Fibroblast of lung (primary cell): Measurements from ENCODE around the gene KLF14. TPM values are rescaled to one million over a fixed set of nuclear protein-coding genes. Genes with fewer than 3 reads are reported as not detected.

Experiments used
- DNase-seq, 2 donors: peaks; one replicate each; pipeline versions ENCODE4 v3.0.0 to v3.0.0-alpha.2; 2010; ENCODE audit warnings: low read depth in 2 of 2
- H2AFZ ChIP-seq: 2 replicates; pipeline ENCODE4 v1.5.1; 2012; ENCODE audit warnings: low read length, control low read depth, inconsistent platforms
- H3K27ac ChIP-seq: 2 replicates; pipeline ENCODE4 v1.5.1; 2011; ENCODE audit warnings: low read length, control low read depth; ENCODE audit not compliant: insufficient read depth
- H3K27me3 ChIP-seq: 2 replicates; pipeline ENCODE4 v1.5.1; 2011; ENCODE audit warnings: mild to moderate bottlenecking, low read length; ENCODE audit not compliant: control insufficient read depth, insufficient read depth
- H3K36me3 ChIP-seq: 2 replicates; pipeline ENCODE4 v1.5.1; 2011; ENCODE audit warnings: low read length; ENCODE audit not compliant: control insufficient read depth, insufficient read depth
- H3K4me1 ChIP-seq: 2 replicates; pipeline ENCODE4 v1.5.1; 2011; ENCODE audit warnings: low read length; ENCODE audit not compliant: control insufficient read depth, insufficient read depth; ENCODE audit errors: extremely low read depth
- H3K4me2 ChIP-seq: 2 replicates; pipeline ENCODE4 v1.5.1; 2011; ENCODE audit warnings: low read length, control low read depth; ENCODE audit not compliant: insufficient read depth; ENCODE audit errors: extremely low read depth
- H3K4me3 ChIP-seq, 4 experiments: fragments of 200-600 bp in 1 of 4; sonication (generic) in 1 of 4; replicated peaks in 1 of 4; 2 replicates each; pipeline ENCODE4 v1.5.1; 2011 to 2016; ENCODE audit warnings: low read length in 4 of 4, low read depth in 3 of 4, mild to moderate bottlenecking in 3 of 4, control low read depth in 2 of 4, inconsistent platforms in 1 of 4, mixed read lengths in 1 of 4; ENCODE audit not compliant: insufficient read depth in 1 of 4; ENCODE audit errors: control extremely low read depth in 1 of 4
- H3K79me2 ChIP-seq: 2 replicates; pipeline ENCODE4 v1.5.1; 2012; ENCODE audit warnings: mild to moderate bottlenecking, low read length, inconsistent platforms; ENCODE audit not compliant: control insufficient read depth, insufficient read depth
- H3K9ac ChIP-seq: 2 replicates; pipeline ENCODE4 v1.5.1; 2011; ENCODE audit warnings: mild to moderate bottlenecking, low read length, control low read depth; ENCODE audit not compliant: insufficient read depth
- H3K9me3 ChIP-seq: 2 replicates; pipeline ENCODE4 v1.5.1; 2012; ENCODE audit warnings: low read depth, low read length; ENCODE audit not compliant: control insufficient read depth, insufficient read depth
- H4K20me1 ChIP-seq: 2 replicates; pipeline ENCODE4 v1.5.1; 2011; ENCODE audit warnings: low read length; ENCODE audit not compliant: control insufficient read depth, insufficient read depth; ENCODE audit errors: extremely low read depth
- CTCF ChIP-seq, 2 donors: IDR thresholded peaks in 1 of 2; conservative IDR thresholded peaks in 1 of 2; 1 replicate in 1 of 2; 2 replicates in 1 of 2; pipeline ENCODE4 v1.5.1; 2011 to 2012; ENCODE audit warnings: low read length in 2 of 2, control low read depth in 1 of 2, inconsistent platforms in 1 of 2, low read depth in 1 of 2, mild to moderate bottlenecking in 1 of 2
- EZH2 ChIP-seq: IDR thresholded peaks from 2 replicates; pipeline ENCODE4 v1.5.1; 2012; ENCODE audit warnings: low read length, control low read depth, mild to moderate bottlenecking; ENCODE audit errors: missing control alignments
- polyA plus RNA-seq, 2 donors: library from polyadenylated mRNA; depleted of rRNA in 1 of 2; stranded (reverse) in 1 of 2; unstranded in 1 of 2; fragments of >200 nt; gene quantifications; 2 replicates each; pipeline ENCODE4 v1.2.1, GENCODE V29; 2011 to 2012; ENCODE audit warnings: missing spikeins in 1 of 2
- total RNA-seq: library from RNA; depleted of rRNA; stranded (reverse); fragments of >200 nt; gene quantifications from 2 replicates; pipeline ENCODE4 v1.2.1, GENCODE V29; 2014

The KLF14 gene
- total and polyA plus RNA-seq, 2 donors (not counting 1 experiment from before 2014, with no cell fraction given) = under 0.01 to 0.27 TPM

- H3K9me3 ChIP-seq = peaks cover 7% of the 10 kb centered on the region
These were observed 2.4 kb upstream of the KLF14 start for GRCh38 chr7:130736298-130736900.

DNA sequence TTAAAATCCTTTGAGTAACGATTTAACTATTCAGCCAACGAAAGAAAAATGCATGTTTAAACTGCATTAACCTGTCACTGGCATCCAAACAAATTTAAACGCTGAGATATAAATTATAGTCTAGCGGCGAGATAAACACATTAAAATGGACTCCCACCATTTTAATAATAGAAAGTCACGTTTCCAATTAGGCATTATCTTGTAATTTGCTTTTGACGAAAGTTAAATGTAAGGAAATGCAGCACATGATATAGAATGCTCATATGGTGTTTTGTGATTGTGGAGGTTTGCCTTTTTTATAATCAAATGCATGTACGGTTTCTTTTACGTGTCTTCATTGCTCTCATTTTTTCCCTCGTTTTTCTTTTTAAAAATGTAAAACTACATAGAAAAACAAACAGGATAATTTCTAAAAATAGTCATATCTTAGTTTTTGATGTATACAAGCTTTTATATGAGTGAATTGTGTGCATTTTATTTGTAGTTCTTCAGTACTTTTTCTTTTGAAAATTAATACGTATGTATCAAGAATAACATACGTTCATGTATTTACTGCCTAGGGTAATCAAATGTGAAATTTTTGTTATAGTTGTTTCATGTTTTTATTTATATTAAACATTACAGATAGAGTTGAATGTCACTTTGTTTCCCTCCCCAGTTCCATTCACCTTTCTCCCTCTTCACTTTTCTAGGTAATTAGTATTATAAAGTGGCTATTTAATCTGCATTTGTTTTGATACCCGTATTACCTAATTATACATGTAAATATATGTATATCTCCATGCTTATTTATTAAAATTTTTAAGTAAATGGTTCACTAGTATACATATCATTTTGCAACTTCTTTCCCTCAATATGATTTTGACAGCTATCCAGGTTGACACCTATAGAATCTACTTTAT, 1.1 kb upstream of the KLF14 start:
- TF ChIP-seq CTCF (conservative IDR thresholded peaks at IDR 0.05 in 1 of 2, IDR thresholded peaks at IDR 0.05 in 1 of 2; ENCODE audit: low read depth in 1 of 2, low read length in 2 of 2) (no peak), EZH2 (no peak)
- Histone ChIP-seq H3K4me3 (peak overlapping the region; percentile 56 to 85 (median 62)), H3K4me1 (no peaks in the 10 kb centered on the region), H2AFZ (peak overlapping the region; percentile 39), H4K20me1 (no peaks in the 10 kb centered on the region), H3K9ac (no peak overlapping the region), H3K4me2 (peak overlapping the region; percentile 92), H3K9me3 (peaks cover 7% of the 10 kb centered on the region), H3K79me2 (no peaks in the 10 kb centered on the region), H3K36me3 (no peaks in the 10 kb centered on the region), H3K27me3 (peaks cover 24% of the 10 kb centered on the region), H3K27ac (peak overlapping the region; percentile 23)
- no peak for DNase-seq

More at GRCh38 chr7:130736298-130736900, 2.4 kb upstream of the KLF14 start:
- H4K20me1 ChIP-seq = no peaks in the 10 kb centered on the region
- H2AFZ ChIP-seq = no peak overlapping the region
- H3K4me1 ChIP-seq = no peaks in the 10 kb centered on the region
- H3K27me3 ChIP-seq = peaks cover 36% of the 10 kb centered on the region
- no peak for TF ChIP-seq CTCF (conservative IDR thresholded peaks at IDR 0.05 in 1 of 2, IDR thresholded peaks at IDR 0.05 in 1 of 2; ENCODE audit: low read depth in 1 of 2, low read length in 2 of 2)
- TF ChIP-seq EZH2 = no peak
- no peak overlapping the region for H3K9ac ChIP-seq
- no peak overlapping the region for H3K4me3 ChIP-seq
- no peak overlapping the region for H3K27ac ChIP-seq
- no peak for DNase-seq
- H3K4me2 ChIP-seq = no peak overlapping the region
- H3K79me2 ChIP-seq = no peaks in the 10 kb centered on the region
- H3K36me3 ChIP-seq = no peaks in the 10 kb centered on the region
